C4-2B (cell line): ENCODE data around the gene RNF213.

Source experiments
- H3K27ac ChIP-seq: fragments of 450-650 bp; 2 replicates; pipeline ENCODE4 v1.5.1; 2017
- ZFX ChIP-seq: fragments of 450-650 bp; IDR thresholded peaks from 2 replicates; pipeline ENCODE4 v1.6.1; 2017
- TF ChIP-seq, protein P1 (sequence below): fragments of 450-650 bp; conservative IDR thresholded peaks from 2 replicates; pipeline ENCODE4 v1.5.1; 2017; ENCODE audit warnings: mild to moderate bottlenecking

RNF213 gene

DNA sequence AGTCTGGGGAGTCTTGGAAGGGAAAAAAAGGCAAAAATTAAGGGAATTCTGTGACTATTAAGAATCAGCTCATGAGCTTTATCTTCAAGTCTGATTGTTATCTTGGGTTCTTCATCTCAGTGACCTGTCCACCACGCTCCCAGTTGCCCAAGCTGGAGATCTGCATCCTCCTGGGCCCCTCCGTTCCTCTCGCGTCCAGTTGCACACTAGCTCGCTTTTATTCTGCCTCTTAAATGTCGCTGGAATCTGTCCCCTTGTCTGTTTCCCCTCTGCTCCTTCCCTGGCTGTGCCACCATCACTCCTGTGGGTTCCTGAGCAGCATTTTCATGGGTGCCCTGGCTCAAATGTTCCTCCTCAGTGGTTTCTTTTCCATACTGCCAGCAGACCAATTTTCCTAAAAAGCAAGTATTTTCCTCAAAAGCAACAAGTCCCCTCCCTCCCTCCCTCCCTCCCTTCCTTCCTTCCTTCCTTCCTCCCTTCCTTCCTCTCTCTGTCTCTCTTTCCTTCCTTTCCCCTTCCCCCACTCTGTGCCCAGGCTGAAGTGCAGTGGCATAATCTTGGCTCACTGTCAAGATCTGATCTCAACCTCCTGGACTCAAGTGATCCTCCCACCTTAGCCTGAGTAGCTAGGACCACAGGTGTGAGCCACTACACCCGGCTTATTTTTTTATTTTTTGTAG, 155.7 kb downstream of the RNF213 start:
- no peak overlapping the region; the same call in 1 of the 2 replicates for H3K27ac ChIP-seq
- no peak for TF ChIP-seq ZFX
- TF ChIP-seq, protein P1, sequence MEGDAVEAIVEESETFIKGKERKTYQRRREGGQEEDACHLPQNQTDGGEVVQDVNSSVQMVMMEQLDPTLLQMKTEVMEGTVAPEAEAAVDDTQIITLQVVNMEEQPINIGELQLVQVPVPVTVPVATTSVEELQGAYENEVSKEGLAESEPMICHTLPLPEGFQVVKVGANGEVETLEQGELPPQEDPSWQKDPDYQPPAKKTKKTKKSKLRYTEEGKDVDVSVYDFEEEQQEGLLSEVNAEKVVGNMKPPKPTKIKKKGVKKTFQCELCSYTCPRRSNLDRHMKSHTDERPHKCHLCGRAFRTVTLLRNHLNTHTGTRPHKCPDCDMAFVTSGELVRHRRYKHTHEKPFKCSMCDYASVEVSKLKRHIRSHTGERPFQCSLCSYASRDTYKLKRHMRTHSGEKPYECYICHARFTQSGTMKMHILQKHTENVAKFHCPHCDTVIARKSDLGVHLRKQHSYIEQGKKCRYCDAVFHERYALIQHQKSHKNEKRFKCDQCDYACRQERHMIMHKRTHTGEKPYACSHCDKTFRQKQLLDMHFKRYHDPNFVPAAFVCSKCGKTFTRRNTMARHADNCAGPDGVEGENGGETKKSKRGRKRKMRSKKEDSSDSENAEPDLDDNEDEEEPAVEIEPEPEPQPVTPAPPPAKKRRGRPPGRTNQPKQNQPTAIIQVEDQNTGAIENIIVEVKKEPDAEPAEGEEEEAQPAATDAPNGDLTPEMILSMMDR = no peak

DNA sequence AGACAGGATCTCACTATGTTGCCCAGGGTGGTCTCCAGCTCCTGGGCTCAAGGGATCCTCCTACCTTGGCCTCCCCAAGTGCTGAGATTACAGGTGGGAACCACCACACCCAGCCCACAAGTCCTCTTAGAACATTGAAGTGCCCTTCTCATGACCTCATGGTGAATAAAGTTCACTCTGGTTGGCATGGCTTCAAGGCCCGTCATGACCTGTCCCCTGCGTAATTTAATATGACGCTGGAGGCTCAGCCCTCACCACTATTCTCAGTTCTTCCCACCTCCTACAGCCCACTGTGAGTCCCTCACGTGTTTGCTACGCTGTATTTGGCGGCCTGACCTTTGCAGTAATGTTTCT, 156.3 kb downstream of the RNF213 start:
- TF ChIP-seq, protein P1 = no peak
- no peak overlapping the region for H3K27ac ChIP-seq

DNA sequence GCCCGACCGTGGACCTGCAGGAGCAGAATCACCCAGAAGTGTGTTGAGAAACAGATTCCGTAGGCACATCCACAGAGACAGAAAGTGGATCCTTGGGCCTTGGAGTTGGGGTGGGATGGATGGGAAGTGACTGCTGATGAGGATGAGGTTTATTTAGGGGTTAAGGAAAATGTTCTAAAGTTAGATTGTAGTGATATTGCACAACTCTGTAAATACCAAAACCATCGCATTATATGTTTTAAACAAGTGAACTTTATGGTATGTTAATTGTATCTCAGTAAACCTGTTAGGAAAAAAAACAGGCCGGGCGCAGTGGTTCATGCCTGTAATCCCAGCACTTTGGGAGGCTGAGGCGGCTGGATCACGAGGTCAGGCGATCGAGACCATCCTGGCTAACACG, 157.9 kb downstream of the RNF213 start:
- TF ChIP-seq, protein P1 = no peak
- no peak for TF ChIP-seq ZFX
- no peak overlapping the region for H3K27ac ChIP-seq

DNA sequence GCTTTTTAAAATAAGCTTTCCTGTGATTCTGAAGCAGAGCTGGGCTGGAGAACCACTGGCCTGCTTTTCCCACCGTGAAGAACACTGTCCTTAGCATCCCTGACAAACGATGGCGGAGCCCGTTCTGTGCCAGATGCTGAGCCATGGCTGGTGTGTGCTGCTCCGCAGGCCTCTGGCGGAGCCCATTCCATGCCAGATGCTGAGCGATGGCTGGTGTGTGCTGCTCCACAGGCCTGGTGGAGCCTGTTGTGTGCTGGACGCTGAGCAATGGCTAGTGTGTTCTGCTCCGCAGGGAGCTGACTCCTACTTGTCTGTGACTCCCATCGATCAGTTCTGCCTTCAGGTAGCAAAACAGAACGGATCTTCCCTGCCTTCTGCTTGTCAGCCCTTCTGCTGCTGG, 158.6 kb downstream of the RNF213 start:
- no peak overlapping the region for H3K27ac ChIP-seq
- TF ChIP-seq ZFX = no peak
- TF ChIP-seq, protein P1 = no peak

DNA sequence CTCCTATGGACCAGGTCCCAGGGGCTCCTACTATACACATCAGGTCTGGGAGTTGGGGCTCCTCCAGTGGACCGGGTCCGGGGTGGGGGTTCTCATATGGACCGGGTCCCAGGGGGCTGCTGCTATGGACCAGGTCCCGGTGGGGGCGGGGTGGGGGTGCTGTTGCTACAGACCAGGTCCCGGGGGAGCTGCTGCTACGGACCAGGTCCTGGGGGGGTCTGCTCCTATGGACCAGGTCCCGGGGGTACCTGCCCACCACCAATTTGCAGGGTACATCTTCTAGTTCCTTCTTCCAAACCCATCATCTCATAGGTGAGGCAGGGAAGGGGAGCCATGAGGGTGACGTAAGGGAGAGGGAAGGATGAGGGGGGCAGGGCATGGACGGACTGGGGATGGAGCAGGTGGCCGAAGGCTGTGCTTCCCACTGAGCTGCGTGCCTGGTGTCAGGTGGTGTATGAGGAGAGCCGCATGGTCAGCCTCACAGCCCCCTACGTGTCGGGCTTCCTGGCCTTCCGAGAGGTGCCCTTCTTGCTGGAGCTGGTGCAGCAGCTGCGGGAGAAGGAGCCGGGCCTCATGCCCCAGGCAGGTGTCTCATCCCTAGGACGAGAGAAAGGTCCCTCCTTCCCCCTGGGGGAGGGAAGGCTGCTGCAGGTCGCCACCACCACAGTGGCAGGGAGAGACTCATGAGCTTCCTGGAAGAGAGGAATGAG, 160.9 kb downstream of the RNF213 start:
- H3K27ac ChIP-seq = no peak overlapping the region
- TF ChIP-seq, protein P1 = no peak
- no peak for TF ChIP-seq ZFX

DNA sequence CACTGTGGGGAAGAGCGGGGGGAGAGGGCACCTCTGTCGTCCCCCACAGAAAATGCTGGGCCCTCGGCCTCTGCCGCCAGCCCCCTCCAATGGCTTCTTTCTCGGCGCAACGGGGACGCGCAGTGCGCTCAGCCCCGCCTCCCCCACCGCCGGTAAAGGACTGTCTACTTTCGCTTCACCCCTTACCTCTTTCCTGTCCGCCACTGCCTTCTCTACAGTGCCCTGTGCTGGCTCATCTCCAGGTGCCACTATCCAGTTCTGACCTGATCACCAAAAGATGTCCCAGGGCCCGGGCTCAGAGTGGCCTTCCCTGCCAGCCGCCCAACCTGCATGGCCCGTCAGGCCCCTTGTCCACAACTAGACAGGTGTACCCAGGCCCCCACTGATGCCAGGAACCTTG, 161.6 kb downstream of the RNF213 start:
- TF ChIP-seq, protein P1 = no peak
- TF ChIP-seq ZFX = no peak
- no peak overlapping the region for H3K27ac ChIP-seq

DNA sequence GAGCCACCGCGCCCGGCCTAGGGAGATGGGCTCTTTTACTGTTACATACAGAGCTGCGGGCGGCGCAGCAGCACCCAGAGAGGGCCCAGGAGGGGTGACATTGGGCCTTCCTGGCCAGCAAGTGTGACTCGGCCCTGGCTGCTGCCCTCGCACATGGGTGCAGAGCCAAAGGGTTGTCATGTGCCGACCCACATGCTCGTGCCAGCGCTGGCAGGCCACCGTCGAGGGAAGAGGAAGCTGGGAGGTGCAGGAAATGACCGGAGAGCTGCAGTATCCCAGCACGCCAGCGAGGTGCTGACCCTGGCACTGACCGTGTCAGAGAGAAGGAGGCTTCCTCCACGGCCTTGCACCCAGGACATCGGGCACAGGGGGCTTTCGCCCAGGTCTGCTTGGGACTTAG, 162.3 kb downstream of the RNF213 start:
- TF ChIP-seq ZFX = no peak
- TF ChIP-seq, protein P1 = no peak

More for the DNA sequence above, 162.3 kb downstream of the RNF213 start:
- H3K27ac ChIP-seq = no peak overlapping the region
